HL-60 (cell line): ENCODE results near the gene CDS2.

ENCODE experiments used
- DNase-seq, 2 experiments: peaks; one replicate each; pipeline ENCODE4 v3.0.0-alpha.2; 2010 to 2020; ENCODE audit warnings: low read depth in 1 of 2, low spot score in 1 of 2
- H3K27ac ChIP-seq: fragments of 250-450 bp; sonication (Bioruptor Pico); replicated peaks from 2 replicates; pipeline ENCODE4 v1.5.1; 2020; ENCODE audit warnings: mild to moderate bottlenecking, moderate library complexity
- H3K27me3 ChIP-seq: fragments of 250-450 bp; sonication (Bioruptor Pico); 2 replicates; pipeline ENCODE4 v1.5.1; 2021; ENCODE audit warnings: mild to moderate bottlenecking, moderate library complexity; ENCODE audit not compliant: insufficient read depth, poor library complexity, severe bottlenecking
- H3K4me3 ChIP-seq: replicated peaks from 2 replicates; pipeline ENCODE4 v1.5.1; 2011; ENCODE audit warnings: mild to moderate bottlenecking, control low read depth, low read length; ENCODE audit not compliant: insufficient read depth
- GABPA ChIP-seq: IDR thresholded peaks from 2 replicates; pipeline ENCODE4 v1.6.1; 2012; ENCODE audit warnings: low read depth
- POLR2AphosphoS5 ChIP-seq: IDR thresholded peaks from 2 replicates; pipeline ENCODE4 v1.6.1; 2012; ENCODE audit warnings: low read depth
- SPI1 ChIP-seq: IDR thresholded peaks from 2 replicates; pipeline ENCODE4 v1.6.1; 2012; ENCODE audit warnings: low read depth, mild to moderate bottlenecking, borderline replicate concordance
- TF ChIP-seq, protein P1 (sequence below): IDR thresholded peaks from one replicate; pipeline ENCODE4 v1.5.1; 2011; ENCODE audit warnings: low read length, control low read depth, inconsistent platforms; ENCODE audit not compliant: insufficient read depth
- TF ChIP-seq, protein P2 (sequence below): IDR thresholded peaks from 2 replicates; pipeline ENCODE4 v1.6.1; 2012; ENCODE audit warnings: low read depth; ENCODE audit not compliant: insufficient replicate concordance

The CDS2 gene

GRCh38 chr20:5080384-5080877 is 46.4 kb upstream of the CDS2 start:
- peak overlapping the region; percentile 85 for H3K27ac ChIP-seq
- no peak for TF ChIP-seq GABPA
- TF ChIP-seq POLR2AphosphoS5: peak; percentile 64; the same call in 1 of the 2 replicates
- peak; percentile 96 for TF ChIP-seq SPI1
- H3K4me3 ChIP-seq: no peak overlapping the region
- DNase-seq: peak; percentile 91 to 94
- no peaks in the 10 kb centered on the region for H3K27me3 ChIP-seq

- H3K4me3 ChIP-seq: no peak overlapping the region
- H3K27ac ChIP-seq: peak overlapping the region; percentile 34
- peak in 1 of 2 experiments; percentile 72 for DNase-seq
- TF ChIP-seq SPI1: peak; percentile 70; the same call in 1 of the 2 replicates
- TF ChIP-seq POLR2AphosphoS5: no peak
- TF ChIP-seq, protein P1, sequence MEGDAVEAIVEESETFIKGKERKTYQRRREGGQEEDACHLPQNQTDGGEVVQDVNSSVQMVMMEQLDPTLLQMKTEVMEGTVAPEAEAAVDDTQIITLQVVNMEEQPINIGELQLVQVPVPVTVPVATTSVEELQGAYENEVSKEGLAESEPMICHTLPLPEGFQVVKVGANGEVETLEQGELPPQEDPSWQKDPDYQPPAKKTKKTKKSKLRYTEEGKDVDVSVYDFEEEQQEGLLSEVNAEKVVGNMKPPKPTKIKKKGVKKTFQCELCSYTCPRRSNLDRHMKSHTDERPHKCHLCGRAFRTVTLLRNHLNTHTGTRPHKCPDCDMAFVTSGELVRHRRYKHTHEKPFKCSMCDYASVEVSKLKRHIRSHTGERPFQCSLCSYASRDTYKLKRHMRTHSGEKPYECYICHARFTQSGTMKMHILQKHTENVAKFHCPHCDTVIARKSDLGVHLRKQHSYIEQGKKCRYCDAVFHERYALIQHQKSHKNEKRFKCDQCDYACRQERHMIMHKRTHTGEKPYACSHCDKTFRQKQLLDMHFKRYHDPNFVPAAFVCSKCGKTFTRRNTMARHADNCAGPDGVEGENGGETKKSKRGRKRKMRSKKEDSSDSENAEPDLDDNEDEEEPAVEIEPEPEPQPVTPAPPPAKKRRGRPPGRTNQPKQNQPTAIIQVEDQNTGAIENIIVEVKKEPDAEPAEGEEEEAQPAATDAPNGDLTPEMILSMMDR: no peak
- no peaks in the 10 kb centered on the region for H3K27me3 ChIP-seq
Measured at GRCh38 chr20:5085380-5085779, 41.4 kb upstream of the CDS2 start.

DNA sequence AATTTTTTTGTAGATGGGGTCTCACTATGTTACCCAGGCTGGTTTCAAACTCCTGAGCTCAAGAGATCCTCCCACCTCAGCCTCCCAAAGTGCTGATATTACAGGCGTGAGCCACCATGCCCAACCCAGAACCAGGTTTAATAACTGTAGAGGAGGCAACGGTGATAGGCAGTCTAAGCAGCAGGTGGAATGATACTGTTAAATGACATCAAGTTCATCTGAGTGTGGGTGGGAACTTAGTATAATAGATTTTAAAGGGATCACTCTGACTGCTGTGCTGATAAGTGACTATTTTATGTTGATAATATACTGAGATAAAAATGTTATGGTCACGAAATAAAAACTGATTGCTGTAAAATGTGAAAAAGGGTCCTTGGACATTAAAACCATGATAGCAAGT is 38.1 kb upstream of the CDS2 start:
- no peak overlapping the region for H3K4me3 ChIP-seq
- no peak for DNase-seq
- no peak overlapping the region; the same call in none of the 2 replicates for H3K27ac ChIP-seq
- TF ChIP-seq POLR2AphosphoS5 (no peak), GABPA (no peak), SPI1 (no peak)
- TF ChIP-seq, protein P1: no peak
- TF ChIP-seq, protein P2, sequence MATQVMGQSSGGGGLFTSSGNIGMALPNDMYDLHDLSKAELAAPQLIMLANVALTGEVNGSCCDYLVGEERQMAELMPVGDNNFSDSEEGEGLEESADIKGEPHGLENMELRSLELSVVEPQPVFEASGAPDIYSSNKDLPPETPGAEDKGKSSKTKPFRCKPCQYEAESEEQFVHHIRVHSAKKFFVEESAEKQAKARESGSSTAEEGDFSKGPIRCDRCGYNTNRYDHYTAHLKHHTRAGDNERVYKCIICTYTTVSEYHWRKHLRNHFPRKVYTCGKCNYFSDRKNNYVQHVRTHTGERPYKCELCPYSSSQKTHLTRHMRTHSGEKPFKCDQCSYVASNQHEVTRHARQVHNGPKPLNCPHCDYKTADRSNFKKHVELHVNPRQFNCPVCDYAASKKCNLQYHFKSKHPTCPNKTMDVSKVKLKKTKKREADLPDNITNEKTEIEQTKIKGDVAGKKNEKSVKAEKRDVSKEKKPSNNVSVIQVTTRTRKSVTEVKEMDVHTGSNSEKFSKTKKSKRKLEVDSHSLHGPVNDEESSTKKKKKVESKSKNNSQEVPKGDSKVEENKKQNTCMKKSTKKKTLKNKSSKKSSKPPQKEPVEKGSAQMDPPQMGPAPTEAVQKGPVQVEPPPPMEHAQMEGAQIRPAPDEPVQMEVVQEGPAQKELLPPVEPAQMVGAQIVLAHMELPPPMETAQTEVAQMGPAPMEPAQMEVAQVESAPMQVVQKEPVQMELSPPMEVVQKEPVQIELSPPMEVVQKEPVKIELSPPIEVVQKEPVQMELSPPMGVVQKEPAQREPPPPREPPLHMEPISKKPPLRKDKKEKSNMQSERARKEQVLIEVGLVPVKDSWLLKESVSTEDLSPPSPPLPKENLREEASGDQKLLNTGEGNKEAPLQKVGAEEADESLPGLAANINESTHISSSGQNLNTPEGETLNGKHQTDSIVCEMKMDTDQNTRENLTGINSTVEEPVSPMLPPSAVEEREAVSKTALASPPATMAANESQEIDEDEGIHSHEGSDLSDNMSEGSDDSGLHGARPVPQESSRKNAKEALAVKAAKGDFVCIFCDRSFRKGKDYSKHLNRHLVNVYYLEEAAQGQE: no peak
- no peaks in the 10 kb centered on the region for H3K27me3 ChIP-seq

DNA sequence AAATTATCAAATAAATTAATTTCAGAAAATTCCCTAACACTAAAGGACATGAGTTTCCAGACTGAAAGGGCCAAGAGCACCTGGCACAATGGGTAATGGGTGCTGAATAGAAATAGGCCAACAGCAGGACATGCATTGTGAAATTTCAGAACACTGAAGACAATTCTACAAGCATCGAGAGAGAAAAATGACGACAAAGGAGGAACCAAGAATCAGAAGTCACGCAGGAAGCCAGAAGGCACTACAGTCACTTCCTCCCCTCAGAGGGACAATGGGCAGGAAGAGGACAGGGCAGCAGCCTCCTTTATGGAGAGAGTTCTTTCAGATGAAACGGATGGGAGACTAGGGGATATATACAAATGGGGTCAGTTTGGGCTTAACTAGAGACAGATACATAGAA is 36.6 kb upstream of the CDS2 start:
- TF ChIP-seq, protein P2: no peak
- TF ChIP-seq, protein P1: no peak
- peak; percentile 53 for TF ChIP-seq POLR2AphosphoS5
- peak; percentile 89 for TF ChIP-seq GABPA
- TF ChIP-seq SPI1: peak; percentile 96
- peak overlapping the region; percentile 73 for H3K27ac ChIP-seq
- no peak overlapping the region for H3K4me3 ChIP-seq
- no peaks in the 10 kb centered on the region for H3K27me3 ChIP-seq
- peak; percentile 76 to 86 for DNase-seq
